DND-41 (cell line): ENCODE data around the gene EPHA1.

Experiments used
- ATAC-seq: fragments of 200-7000 bp; cut with Tn5 transposase; 3 replicates; pipeline ENCODE4 v1.9.1; 2021; ENCODE audit warnings: low read depth; ENCODE audit not compliant: insufficient read depth
- DNase-seq: peaks from one replicate; pipeline ENCODE4 v3.0.0-alpha.2; 2020
- H2AFZ ChIP-seq: 2 replicates; pipeline ENCODE4 v1.6.0; 2012; ENCODE audit warnings: low read depth, low read length
- H3K27ac ChIP-seq: 2 replicates; pipeline ENCODE4 v1.5.1; 2012; ENCODE audit warnings: low read length, inconsistent platforms
- H3K27me3 ChIP-seq: fragments of 200-600 bp; sonication (generic); 2 replicates; pipeline ENCODE4 v1.6.0; 2012; ENCODE audit warnings: low read length, mild to moderate bottlenecking, inconsistent platforms; ENCODE audit not compliant: insufficient read depth, poor library complexity
- H3K36me3 ChIP-seq: 2 replicates; pipeline ENCODE4 v1.5.1; 2012; ENCODE audit warnings: low read length, inconsistent platforms; ENCODE audit not compliant: insufficient read depth
- H3K4me1 ChIP-seq: 2 replicates; pipeline ENCODE4 v1.5.1; 2012; ENCODE audit warnings: mild to moderate bottlenecking, low read length; ENCODE audit not compliant: insufficient read depth
- H3K4me2 ChIP-seq: 2 replicates; pipeline ENCODE4 v1.6.0; 2012; ENCODE audit warnings: mild to moderate bottlenecking, moderate library complexity, low read length, inconsistent platforms; ENCODE audit not compliant: insufficient read depth
- H3K4me3 ChIP-seq, 2 experiments: fragments of 200-600 bp in 1 of 2; shearing (Covaris generic) in 1 of 2; 2 replicates each; pipeline ENCODE4 v1.5.1; 2012 to 2016; ENCODE audit warnings: inconsistent platforms in 2 of 2, low read length in 2 of 2, mild to moderate bottlenecking in 2 of 2, low read depth in 1 of 2, moderate library complexity in 1 of 2
- H3K79me2 ChIP-seq: 2 replicates; pipeline ENCODE4 v1.6.0; 2012; ENCODE audit warnings: low read length, inconsistent platforms; ENCODE audit not compliant: insufficient read depth
- H3K9ac ChIP-seq: 2 replicates; pipeline ENCODE4 v1.6.0; 2012; ENCODE audit warnings: low read depth, mild to moderate bottlenecking, inconsistent platforms, low read length, moderate library complexity
- H3K9me3 ChIP-seq: 2 replicates; pipeline ENCODE4 v1.5.1; 2012; ENCODE audit warnings: low read length, moderate library complexity, mild to moderate bottlenecking, inconsistent platforms; ENCODE audit not compliant: insufficient read depth, severe bottlenecking
- H4K20me1 ChIP-seq: 2 replicates; pipeline ENCODE4 v1.6.0; 2012; ENCODE audit warnings: low read length; ENCODE audit not compliant: insufficient read depth
- CTCF ChIP-seq: IDR thresholded peaks from 2 replicates; pipeline ENCODE4 v1.5.1; 2012; ENCODE audit warnings: borderline replicate concordance, low read length, moderate library complexity, mild to moderate bottlenecking; ENCODE audit not compliant: poor library complexity, severe bottlenecking; ENCODE audit errors: extremely low read depth
- EZH2 ChIP-seq: IDR thresholded peaks from 3 replicates; pipeline ENCODE4 v1.6.1; 2012; ENCODE audit warnings: borderline replicate concordance, low read depth, mild to moderate bottlenecking, moderate library complexity, low read length, inconsistent platforms; ENCODE audit not compliant: severe bottlenecking

Gene EPHA1

GRCh38 chr7:143434660-143435059 lies 26.0 kb upstream of the EPHA1 start:
- H3K4me1 ChIP-seq, result no peaks in the 10 kb centered on the region
- H2AFZ ChIP-seq, result no peak overlapping the region
- H3K36me3 ChIP-seq, result no peaks in the 10 kb centered on the region
- H3K4me3 ChIP-seq, result no peak overlapping the region
- DNase-seq, result no peak
- TF ChIP-seq CTCF, result no peak
- no peaks in the 10 kb centered on the region for H3K9me3 ChIP-seq
- H3K27me3 ChIP-seq, result peaks cover 6% of the 10 kb centered on the region
- H3K79me2 ChIP-seq, result no peaks in the 10 kb centered on the region
- no peaks in the 10 kb centered on the region for H4K20me1 ChIP-seq
- no peak overlapping the region for H3K27ac ChIP-seq
- ATAC-seq, result no peak
- no peak overlapping the region for H3K4me2 ChIP-seq
- no peak overlapping the region for H3K9ac ChIP-seq

- no peaks in the 10 kb centered on the region for H3K4me1 ChIP-seq
- no peaks in the 10 kb centered on the region for H4K20me1 ChIP-seq
- H3K9me3 ChIP-seq, result no peaks in the 10 kb centered on the region
- H3K27ac ChIP-seq, result no peak overlapping the region
- no peak for TF ChIP-seq EZH2
- no peak for TF ChIP-seq CTCF
- no peak overlapping the region for H3K4me2 ChIP-seq
- H3K79me2 ChIP-seq, result no peaks in the 10 kb centered on the region
- no peak for ATAC-seq
- no peak overlapping the region for H2AFZ ChIP-seq
- no peak overlapping the region for H3K9ac ChIP-seq
- H3K4me3 ChIP-seq, result no peak overlapping the region
- peaks cover 6% of the 10 kb centered on the region for H3K27me3 ChIP-seq
- H3K36me3 ChIP-seq, result no peaks in the 10 kb centered on the region
- no peak for DNase-seq
These were observed 25.1 kb upstream of the EPHA1 start for GRCh38 chr7:143433759-143434158.

GRCh38 chr7:143431109-143431508 lies 22.5 kb upstream of the EPHA1 start:
- H3K4me3 ChIP-seq, result no peak overlapping the region
- no peaks in the 10 kb centered on the region for H3K9me3 ChIP-seq
- DNase-seq (no peak), ATAC-seq (no peak)
- H3K79me2 ChIP-seq, result no peaks in the 10 kb centered on the region
- no peak overlapping the region for H3K9ac ChIP-seq
- no peaks in the 10 kb centered on the region for H4K20me1 ChIP-seq
- H3K27ac ChIP-seq, result no peak overlapping the region
- TF ChIP-seq CTCF, result no peak
- H3K4me2 ChIP-seq, result no peak overlapping the region
- H2AFZ ChIP-seq, result no peak overlapping the region
- no peaks in the 10 kb centered on the region for H3K36me3 ChIP-seq
- no peaks in the 10 kb centered on the region for H3K4me1 ChIP-seq
- H3K27me3 ChIP-seq, result peaks cover 6% of the 10 kb centered on the region
